Measurements from ENCODE around the gene CXCL11.

DNA sequence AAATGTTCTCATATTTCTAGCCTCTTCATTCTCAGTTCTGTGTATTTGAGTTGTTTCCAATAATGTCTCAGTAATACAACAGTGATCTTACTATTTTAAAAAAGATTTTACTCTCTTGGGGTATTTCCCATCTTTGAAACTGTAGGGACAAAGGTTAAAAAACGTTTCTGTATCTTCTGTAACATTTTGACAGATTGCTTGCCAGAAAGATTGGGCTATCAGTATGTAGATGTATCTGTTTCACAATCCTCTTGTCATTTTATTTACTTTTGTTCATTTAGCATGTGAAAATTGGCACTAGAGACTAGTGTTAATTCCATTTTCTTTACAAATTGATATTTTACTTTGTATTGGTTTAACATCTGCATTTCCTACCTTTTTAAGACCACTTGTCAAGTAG lies 22.3 kb downstream of the CXCL11 start:
- TF ChIP-seq EZH2 (IDR thresholded peaks at IDR 0.05; ENCODE audit: insufficient read depth, poor library complexity, severe bottlenecking) = no peak
- no peak for TF ChIP-seq EZH2phosphoT487 (IDR thresholded peaks at IDR 0.05; ENCODE audit: insufficient read depth, low read depth)

Data from GM23248 (cell line).